SW 1271 (cell line): ENCODE results near the gene CEACAM1.
"Not testable (repeated sequence)": the region's sequence is repeated elsewhere in the genome, so short reads cannot be mapped to it uniquely, and the experiment has no call there.

Experiments used
- DNase-seq, 2 experiments: peaks; one replicate each; lab custom pipeline; 2025; lab: John Stamatoyannopoulos, UW

Gene CEACAM1

GRCh38 chr19:42528354-42529247 is at the start of gene CEACAM1:
Gene CEACAM1, minus strand, starts transcription at chr19:42528481. Its CDS starts 107 bp downstream, at chr19:42528374.
- DNase-seq: no peak

GRCh38 chr19:42577016-42577415 is 48.7 kb upstream of the CEACAM1 start:
- DNase-seq: no peak

- DNase-seq: no peak
Measured at GRCh38 chr19:42576241-42576640, 48.0 kb upstream of the CEACAM1 start.

- no peak for DNase-seq
Measured at GRCh38 chr19:42573642-42574041, 45.4 kb upstream of the CEACAM1 start.

- DNase-seq: no peak
Measured at GRCh38 chr19:42571116-42571515, 42.8 kb upstream of the CEACAM1 start.

GRCh38 chr19:42569193-42569592 is 40.9 kb upstream of the CEACAM1 start:
- DNase-seq: no peak

GRCh38 chr19:42568006-42568405 is 39.7 kb upstream of the CEACAM1 start:
- no peak for DNase-seq

- DNase-seq: no peak
Measured at GRCh38 chr19:42567567-42567966, 39.3 kb upstream of the CEACAM1 start.

GRCh38 chr19:42563352-42564210 is 35.3 kb upstream of the CEACAM1 start:
- peak; percentile 15 to 53 for DNase-seq

GRCh38 chr19:42561512-42561911 is 33.2 kb upstream of the CEACAM1 start:
- DNase-seq: no peak

GRCh38 chr19:42560731-42561130 is 32.5 kb upstream of the CEACAM1 start:
- no peak for DNase-seq

- DNase-seq: no peak
Measured at GRCh38 chr19:42558450-42559150, 30.3 kb upstream of the CEACAM1 start.

- not testable (repeated sequence) for DNase-seq
Measured at GRCh38 chr19:42557386-42557871, 29.1 kb upstream of the CEACAM1 start.

- DNase-seq: no peak
Measured at GRCh38 chr19:42555801-42556200, 27.5 kb upstream of the CEACAM1 start.

GRCh38 chr19:42555317-42555716 is 27.0 kb upstream of the CEACAM1 start:
- DNase-seq: no peak

- DNase-seq: no peak
Measured at GRCh38 chr19:42554046-42554575, 25.8 kb upstream of the CEACAM1 start.

- no peak for DNase-seq
Measured at GRCh38 chr19:42553292-42554045, 25.2 kb upstream of the CEACAM1 start.

GRCh38 chr19:42552086-42553065 is 24.1 kb upstream of the CEACAM1 start:
- no peak for DNase-seq

GRCh38 chr19:42550521-42550920 is 22.2 kb upstream of the CEACAM1 start:
- DNase-seq: not testable (repeated sequence)

GRCh38 chr19:42549067-42549466 is 20.8 kb upstream of the CEACAM1 start:
- not testable (repeated sequence) for DNase-seq
